Upper lobe of right lung (tissue), 1 donor: ENCODE data around the gene MRPL46. TPM values are rescaled to one million over a fixed set of nuclear protein-coding genes. Genes with fewer than 3 reads are reported as not detected.

Experiments used
- ATAC-seq: fragments of 200-7000 bp; cut with Tn5 transposase; one replicate; pipeline ENCODE4 v1.9.1; 2020; ENCODE audit warnings: mild to moderate bottlenecking, moderate library complexity
- DNase-seq: peaks from one replicate; pipeline ENCODE4 v3.0.0-alpha.2; 2020
- H3K27ac ChIP-seq: fragments of 200-600 bp; one replicate; pipeline ENCODE4 v1.8.0; 2022
- H3K27me3 ChIP-seq: fragments of 200-600 bp; one replicate; pipeline ENCODE4 v1.8.0; 2022; ENCODE audit warnings: mild to moderate bottlenecking
- H3K36me3 ChIP-seq: fragments of 200-600 bp; one replicate; pipeline ENCODE4 v1.8.0; 2022
- H3K4me1 ChIP-seq: fragments of 200-600 bp; one replicate; pipeline ENCODE4 v1.8.0; 2022
- H3K4me3 ChIP-seq: fragments of 200-600 bp; one replicate; pipeline ENCODE4 v1.8.0; 2022; ENCODE audit warnings: mild to moderate bottlenecking
- H3K9me3 ChIP-seq: fragments of 200-600 bp; one replicate; pipeline ENCODE4 v1.8.0; 2022
- intact Hi-C: fragments of 100-400 bp; cut with DNase I; formaldehyde crosslinking; loops from one replicate; pipeline ENCODE4 v1.11.0; 2022
- total RNA-seq: library from RNA; stranded (reverse); fragmentation: NEBNext Ultra II Directional; extraction: Animal tissue kit (Norgen Biotek cat#: 25700); gene quantifications from one replicate; pipeline ENCODE4 v1.2.1, GENCODE V29; 2021
- TF ChIP-seq, protein P1 (sequence below): fragments of 200-600 bp; IDR thresholded peaks from one replicate; pipeline ENCODE4 v1.8.0; 2022; ENCODE audit warnings: antibody characterized with exemption
- donor health status: DM: no; HTN: yes; CAD: no; lungs with severe emphysema.

MRPL46 gene
- total RNA-seq, 1 donor from 2014 or later = 17.0 TPM

DNA sequence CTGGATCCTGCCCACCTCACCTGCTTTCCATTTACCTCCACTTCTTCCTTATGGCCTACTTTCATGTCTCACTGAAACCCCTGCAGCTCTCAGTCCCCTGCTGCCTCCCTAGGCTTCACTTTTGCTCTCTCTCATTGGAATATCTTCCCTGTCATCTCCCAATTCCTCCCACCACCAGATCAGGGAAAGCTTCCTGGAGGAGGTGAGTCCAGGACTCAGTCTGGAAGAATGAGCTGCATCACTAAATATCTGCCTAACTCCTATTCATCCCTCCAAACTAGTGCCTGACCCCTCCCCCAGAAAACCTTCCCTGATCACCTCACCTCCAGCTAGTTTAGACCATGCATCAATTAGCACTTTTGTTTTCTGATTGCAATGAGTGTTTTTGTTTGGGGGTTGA is 37.1 kb downstream of the MRPL46 start:
- H3K4me3 ChIP-seq = no peak overlapping the region
- ATAC-seq (no peak), DNase-seq (no peak)
- TF ChIP-seq, protein P1, sequence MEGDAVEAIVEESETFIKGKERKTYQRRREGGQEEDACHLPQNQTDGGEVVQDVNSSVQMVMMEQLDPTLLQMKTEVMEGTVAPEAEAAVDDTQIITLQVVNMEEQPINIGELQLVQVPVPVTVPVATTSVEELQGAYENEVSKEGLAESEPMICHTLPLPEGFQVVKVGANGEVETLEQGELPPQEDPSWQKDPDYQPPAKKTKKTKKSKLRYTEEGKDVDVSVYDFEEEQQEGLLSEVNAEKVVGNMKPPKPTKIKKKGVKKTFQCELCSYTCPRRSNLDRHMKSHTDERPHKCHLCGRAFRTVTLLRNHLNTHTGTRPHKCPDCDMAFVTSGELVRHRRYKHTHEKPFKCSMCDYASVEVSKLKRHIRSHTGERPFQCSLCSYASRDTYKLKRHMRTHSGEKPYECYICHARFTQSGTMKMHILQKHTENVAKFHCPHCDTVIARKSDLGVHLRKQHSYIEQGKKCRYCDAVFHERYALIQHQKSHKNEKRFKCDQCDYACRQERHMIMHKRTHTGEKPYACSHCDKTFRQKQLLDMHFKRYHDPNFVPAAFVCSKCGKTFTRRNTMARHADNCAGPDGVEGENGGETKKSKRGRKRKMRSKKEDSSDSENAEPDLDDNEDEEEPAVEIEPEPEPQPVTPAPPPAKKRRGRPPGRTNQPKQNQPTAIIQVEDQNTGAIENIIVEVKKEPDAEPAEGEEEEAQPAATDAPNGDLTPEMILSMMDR = no peak
- no peaks in the 10 kb centered on the region for H3K27me3 ChIP-seq
- intact Hi-C loops = no loop called here
- no peaks in the 10 kb centered on the region for H3K4me1 ChIP-seq
- no peaks in the 10 kb centered on the region for H3K9me3 ChIP-seq
- no peak overlapping the region for H3K27ac ChIP-seq
- no peaks in the 10 kb centered on the region for H3K36me3 ChIP-seq

DNA sequence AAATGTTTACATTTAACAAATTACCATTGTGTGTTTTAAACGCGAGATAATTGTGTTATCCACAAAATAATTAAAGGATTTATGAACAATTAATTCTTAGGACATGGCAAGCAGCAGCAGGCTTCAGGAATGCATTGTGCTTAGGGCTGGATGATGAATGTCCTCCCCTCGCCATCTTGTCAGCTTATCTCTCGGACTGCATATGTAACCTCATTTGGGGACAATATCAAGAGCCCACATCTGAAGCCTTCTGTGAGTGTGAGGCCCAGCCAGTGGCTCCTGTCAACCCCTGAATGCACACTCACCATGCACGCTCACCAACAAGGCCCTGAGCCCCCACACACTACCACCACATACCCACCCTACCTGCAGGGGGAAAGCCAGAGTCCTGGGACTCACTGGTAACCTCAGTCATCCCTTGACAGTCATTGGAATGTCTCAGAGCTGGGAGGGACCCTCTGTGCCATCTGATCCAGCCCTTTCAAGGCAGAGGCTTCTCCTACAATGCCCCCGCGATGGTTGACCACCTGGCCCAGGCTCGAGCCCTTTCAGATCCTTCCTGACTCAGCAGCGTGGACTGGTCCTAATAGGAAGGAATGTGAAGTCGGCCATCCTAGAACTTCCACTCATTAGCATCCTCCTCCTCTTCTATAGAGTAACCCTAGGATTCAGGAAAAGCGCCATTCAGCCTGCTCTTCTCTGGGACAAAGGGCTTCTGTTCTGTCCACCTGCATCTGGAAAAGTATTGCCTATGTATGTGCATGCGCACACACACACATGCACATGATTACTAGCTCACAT is 38.2 kb downstream of the MRPL46 start:
- no peaks in the 10 kb centered on the region for H3K4me1 ChIP-seq
- no peaks in the 10 kb centered on the region for H3K9me3 ChIP-seq
- peak; percentile 12 for ATAC-seq
- DNase-seq = no peak
- no peaks in the 10 kb centered on the region for H3K36me3 ChIP-seq
- H3K27me3 ChIP-seq = no peaks in the 10 kb centered on the region
- H3K27ac ChIP-seq = no peak overlapping the region
- H3K4me3 ChIP-seq = no peak overlapping the region
- TF ChIP-seq, protein P1 = no peak
- intact Hi-C loops = no loop called here

DNA sequence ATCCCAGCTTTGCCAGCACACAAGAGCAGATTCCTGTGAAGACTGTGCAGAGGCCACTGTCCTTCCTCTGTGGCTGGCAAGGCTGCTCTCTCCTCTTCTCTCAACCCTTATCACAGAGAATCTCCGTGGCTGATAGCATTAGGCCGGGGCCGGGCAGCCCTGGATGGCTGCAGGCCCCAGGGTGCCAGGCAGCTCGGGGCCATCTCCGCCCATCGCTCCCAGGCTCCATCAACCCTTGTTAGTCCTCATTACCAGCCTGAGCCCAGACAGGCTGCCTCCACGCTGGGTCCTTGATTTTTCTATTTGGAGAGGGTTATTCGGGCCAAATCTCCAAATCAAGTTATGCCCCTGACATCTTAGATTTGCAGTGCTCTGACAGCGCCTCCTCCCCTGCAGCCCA is 39.1 kb downstream of the MRPL46 start:
- H3K4me1 ChIP-seq = no peaks in the 10 kb centered on the region
- H3K36me3 ChIP-seq = no peaks in the 10 kb centered on the region
- intact Hi-C loops = no loop called here
- DNase-seq (no peak), ATAC-seq (peak; percentile 38)
- TF ChIP-seq, protein P1 = no peak
- H3K4me3 ChIP-seq = no peak overlapping the region
- H3K9me3 ChIP-seq = no peaks in the 10 kb centered on the region
- no peak overlapping the region for H3K27ac ChIP-seq
- H3K27me3 ChIP-seq = no peaks in the 10 kb centered on the region

DNA sequence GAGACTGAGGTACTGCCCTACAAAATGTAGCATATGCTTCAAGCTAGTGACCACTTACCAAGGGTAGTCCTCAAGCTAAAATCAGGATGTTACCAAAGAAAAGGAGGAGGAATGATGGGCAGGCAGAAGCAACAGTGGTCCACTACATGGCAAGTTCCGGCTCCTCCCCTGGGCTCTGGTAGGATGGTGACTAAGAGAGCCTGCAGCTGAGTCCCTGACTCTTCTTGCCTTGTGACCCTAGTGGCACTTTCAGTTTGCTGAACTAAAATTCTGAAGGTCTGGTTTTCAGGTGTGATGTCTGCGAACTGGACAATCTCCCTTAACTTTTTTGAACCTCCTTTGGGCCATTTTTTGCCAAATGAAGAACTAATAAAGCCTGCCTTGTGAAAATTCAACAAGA is 40.9 kb downstream of the MRPL46 start:
- TF ChIP-seq, protein P1 = no peak
- H3K4me1 ChIP-seq = no peaks in the 10 kb centered on the region
- H3K9me3 ChIP-seq = no peaks in the 10 kb centered on the region
- no peak overlapping the region for H3K4me3 ChIP-seq
- no peak overlapping the region for H3K27ac ChIP-seq
- H3K27me3 ChIP-seq = no peaks in the 10 kb centered on the region
- no peak for DNase-seq
- ATAC-seq = no peak
- intact Hi-C loops = no loop called here
- H3K36me3 ChIP-seq = no peaks in the 10 kb centered on the region

DNA sequence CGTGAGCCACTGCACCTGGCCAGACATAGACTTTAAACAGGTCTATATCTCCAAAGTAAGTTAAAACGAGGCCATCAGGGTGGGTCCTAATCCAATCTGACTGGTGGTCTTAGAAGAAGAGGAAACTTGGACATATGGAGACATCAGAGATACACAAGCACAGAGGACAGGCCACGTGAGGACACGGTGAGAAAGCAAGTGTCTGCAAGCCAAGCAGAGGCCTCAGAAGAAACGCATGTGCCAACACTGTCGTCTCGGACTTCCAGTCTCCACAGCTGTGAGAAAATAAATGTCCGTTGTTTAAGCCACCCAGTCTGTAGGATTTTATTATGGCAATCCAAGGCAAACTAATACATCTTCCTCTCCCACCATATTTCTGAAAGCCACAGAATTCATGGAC is 43.9 kb downstream of the MRPL46 start:
- intact Hi-C loops = no loop called here
- no peak overlapping the region for H3K27ac ChIP-seq
- H3K4me3 ChIP-seq = no peak overlapping the region
- H3K9me3 ChIP-seq = no peaks in the 10 kb centered on the region
- DNase-seq (no peak), ATAC-seq (no peak)
- TF ChIP-seq, protein P1 = no peak
- no peaks in the 10 kb centered on the region for H3K27me3 ChIP-seq
- no peaks in the 10 kb centered on the region for H3K4me1 ChIP-seq
- H3K36me3 ChIP-seq = no peaks in the 10 kb centered on the region
